Liver (tissue), 2 donors: ENCODE results near the gene EVA1C.

ENCODE experiments used
- YY1 ChIP-seq: IDR thresholded peaks from 2 replicates; pipeline ENCODE4 v1.6.1; 2016; ENCODE audit warnings: antibody characterized with exemption, mild to moderate bottlenecking
- TF ChIP-seq, protein P1 (sequence below): fragments of 150-350 bp; IDR thresholded peaks from 2 replicates; pipeline ENCODE4 v1.5.1; 2017; ENCODE audit warnings: improper control_type of control experiment, low read depth, low read length; ENCODE audit not compliant: missing input control
- TF ChIP-seq, protein P2 (sequence below): IDR thresholded peaks from 2 replicates; pipeline ENCODE4 v1.6.1; 2016; ENCODE audit warnings: antibody characterized with exemption, mild to moderate bottlenecking
- donor health status: healthy.

DNA sequence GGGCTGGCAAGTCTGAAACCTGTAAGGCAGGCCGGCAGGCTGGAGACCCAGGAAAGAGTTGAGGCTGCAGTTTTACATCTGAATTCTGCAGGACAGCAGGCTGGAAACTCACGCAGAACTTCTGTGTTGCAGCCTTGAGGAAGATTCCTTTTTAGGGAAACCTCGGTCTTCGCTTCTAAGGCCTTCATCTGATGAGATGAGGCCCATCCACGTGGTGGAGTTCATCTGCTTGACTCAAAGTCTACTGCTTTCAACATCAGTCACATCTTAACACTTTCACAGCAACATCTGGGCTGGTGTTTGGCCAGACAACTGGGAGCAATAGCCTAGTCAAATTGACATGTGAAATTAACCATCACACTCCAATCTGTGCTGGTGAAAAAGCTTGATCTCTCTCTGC is 57.1 kb downstream of the EVA1C start:
- TF ChIP-seq, protein P1, sequence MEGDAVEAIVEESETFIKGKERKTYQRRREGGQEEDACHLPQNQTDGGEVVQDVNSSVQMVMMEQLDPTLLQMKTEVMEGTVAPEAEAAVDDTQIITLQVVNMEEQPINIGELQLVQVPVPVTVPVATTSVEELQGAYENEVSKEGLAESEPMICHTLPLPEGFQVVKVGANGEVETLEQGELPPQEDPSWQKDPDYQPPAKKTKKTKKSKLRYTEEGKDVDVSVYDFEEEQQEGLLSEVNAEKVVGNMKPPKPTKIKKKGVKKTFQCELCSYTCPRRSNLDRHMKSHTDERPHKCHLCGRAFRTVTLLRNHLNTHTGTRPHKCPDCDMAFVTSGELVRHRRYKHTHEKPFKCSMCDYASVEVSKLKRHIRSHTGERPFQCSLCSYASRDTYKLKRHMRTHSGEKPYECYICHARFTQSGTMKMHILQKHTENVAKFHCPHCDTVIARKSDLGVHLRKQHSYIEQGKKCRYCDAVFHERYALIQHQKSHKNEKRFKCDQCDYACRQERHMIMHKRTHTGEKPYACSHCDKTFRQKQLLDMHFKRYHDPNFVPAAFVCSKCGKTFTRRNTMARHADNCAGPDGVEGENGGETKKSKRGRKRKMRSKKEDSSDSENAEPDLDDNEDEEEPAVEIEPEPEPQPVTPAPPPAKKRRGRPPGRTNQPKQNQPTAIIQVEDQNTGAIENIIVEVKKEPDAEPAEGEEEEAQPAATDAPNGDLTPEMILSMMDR: no peak
- TF ChIP-seq, protein P2, sequence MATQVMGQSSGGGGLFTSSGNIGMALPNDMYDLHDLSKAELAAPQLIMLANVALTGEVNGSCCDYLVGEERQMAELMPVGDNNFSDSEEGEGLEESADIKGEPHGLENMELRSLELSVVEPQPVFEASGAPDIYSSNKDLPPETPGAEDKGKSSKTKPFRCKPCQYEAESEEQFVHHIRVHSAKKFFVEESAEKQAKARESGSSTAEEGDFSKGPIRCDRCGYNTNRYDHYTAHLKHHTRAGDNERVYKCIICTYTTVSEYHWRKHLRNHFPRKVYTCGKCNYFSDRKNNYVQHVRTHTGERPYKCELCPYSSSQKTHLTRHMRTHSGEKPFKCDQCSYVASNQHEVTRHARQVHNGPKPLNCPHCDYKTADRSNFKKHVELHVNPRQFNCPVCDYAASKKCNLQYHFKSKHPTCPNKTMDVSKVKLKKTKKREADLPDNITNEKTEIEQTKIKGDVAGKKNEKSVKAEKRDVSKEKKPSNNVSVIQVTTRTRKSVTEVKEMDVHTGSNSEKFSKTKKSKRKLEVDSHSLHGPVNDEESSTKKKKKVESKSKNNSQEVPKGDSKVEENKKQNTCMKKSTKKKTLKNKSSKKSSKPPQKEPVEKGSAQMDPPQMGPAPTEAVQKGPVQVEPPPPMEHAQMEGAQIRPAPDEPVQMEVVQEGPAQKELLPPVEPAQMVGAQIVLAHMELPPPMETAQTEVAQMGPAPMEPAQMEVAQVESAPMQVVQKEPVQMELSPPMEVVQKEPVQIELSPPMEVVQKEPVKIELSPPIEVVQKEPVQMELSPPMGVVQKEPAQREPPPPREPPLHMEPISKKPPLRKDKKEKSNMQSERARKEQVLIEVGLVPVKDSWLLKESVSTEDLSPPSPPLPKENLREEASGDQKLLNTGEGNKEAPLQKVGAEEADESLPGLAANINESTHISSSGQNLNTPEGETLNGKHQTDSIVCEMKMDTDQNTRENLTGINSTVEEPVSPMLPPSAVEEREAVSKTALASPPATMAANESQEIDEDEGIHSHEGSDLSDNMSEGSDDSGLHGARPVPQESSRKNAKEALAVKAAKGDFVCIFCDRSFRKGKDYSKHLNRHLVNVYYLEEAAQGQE: no peak
- TF ChIP-seq YY1: no peak
